NCI-H774 (cell line): ENCODE measurements around the gene GPR183.

Source experiments
- DNase-seq: peaks from one replicate; lab custom pipeline; 2025; lab: John Stamatoyannopoulos, UW

Gene GPR183

DNA sequence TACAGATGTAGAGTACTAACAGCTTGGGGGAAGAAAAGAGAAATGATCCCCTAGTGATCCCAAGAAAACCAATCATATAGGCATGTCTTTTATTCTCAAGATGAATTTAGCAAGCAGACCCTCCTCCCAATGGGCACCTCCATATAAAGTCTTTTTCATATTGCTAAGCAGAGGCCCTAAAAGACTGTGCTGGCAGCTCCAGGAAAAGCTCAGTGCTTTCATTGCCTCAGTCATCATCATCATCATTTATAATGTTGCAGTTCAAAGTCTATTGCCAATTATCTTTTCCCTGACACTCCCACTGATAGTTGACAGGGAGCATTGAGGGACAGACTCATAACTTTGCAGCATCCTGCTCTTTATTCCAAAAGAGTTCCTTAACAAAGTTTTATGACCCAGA is 13.0 kb downstream of the GPR183 start:
- no peak for DNase-seq

DNA sequence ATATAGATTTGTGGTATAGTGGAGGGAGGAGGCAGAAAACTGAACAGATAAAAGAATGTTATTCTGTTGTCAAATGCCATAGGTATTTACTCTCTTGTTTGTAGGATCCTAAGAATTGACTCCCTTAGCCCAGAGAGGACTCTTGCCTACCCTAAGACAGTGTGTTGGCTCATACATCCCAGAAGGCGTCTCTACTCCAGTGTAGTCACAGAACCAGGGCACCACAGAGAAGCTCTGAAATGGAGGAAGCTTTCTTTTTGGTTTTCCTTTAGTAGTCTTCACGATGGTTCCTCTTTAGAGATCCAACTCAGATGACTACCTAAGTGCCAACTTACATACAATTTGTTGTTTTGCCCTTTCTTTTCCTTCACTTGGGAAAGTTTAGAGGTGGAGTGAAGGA is 14.0 kb downstream of the GPR183 start:
- no peak for DNase-seq

DNA sequence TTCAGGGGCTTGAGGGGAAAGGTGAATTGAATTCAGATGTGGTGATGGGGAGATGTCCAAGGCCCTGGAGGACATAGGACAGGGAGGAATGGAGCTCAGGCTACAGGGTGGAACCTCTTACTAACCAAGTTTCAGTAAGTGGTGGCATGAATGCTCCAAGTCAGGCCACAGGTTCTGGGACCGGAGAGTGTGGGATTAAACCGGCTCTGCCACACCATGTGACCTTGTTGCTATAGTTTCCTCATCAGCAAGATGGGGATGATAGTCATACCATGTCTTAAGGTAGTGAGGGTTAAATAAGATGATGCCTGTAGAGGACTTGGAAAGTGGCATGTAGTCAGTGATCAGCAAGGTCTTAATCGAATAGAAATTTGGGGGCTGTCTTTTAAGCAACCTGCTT is 16.3 kb downstream of the GPR183 start:
- DNase-seq: no peak

DNA sequence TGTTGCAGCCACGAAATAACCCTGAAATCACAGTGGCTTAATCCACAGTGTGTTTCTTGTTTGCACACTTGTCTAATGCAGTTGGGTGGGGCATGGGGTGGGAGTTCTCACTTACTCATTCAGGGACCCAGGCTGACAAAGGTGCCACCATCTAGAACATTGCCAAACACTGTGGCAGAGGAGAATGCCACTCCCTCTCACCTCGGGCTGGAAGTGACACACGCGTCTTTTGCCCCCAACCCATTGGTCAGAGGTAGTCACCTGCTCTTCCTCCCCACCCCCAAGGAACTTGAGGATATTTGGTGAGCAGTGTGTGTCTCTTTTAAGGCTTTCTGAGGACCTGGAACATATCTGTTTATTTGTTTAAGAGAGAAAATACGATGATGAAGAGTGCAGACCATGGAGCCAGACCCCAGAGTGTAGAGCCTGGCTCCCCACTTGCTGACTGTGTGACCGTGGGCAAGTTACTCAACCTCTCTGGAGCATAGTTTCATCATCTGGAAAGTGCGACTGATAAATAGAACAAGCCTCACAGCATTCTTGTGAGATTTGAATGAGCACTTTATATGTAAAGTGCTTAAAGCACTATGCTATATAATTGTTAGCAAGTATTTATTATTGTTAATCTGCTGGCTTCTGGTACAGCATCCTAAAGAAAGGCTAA is 17.4 kb downstream of the GPR183 start:
- no peak for DNase-seq

DNA sequence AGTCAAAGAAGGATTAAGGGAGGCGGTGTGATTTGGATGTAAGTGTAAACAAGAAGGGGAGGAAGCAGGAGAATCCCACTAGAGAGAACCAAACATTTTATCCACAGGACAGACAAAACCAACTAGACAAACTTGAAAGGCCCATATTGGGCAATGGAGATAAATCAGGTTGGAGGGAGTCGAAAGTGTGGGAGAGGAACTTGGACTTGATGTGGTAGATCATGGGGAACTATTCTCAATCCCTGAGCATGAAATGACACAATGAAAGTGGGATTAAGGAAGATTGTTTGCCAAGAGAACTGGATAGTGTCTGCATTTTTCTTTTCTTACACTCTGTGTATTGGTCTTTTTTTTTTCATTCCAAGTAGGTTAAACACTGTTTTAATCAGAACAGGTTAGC is 17.9 kb downstream of the GPR183 start:
- DNase-seq: no peak

DNA sequence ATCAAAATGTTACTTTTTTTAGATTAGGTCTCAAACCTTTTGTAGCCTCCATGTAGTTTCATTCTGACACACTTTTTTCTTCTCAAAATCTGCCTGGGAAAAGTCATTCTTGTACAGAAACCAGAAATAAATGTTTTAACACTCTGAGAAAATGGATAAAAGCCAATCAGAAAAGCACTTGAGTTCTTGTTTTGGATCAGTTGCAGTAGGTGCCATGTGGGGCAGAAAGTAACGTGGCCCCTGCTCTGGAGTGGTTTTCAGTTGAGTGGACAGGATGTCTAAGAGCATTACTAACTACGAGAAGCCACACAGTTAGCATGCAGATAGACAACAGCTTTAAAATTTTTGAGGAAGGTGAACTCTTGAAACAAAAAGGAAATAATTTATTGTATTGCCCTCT is 19.1 kb downstream of the GPR183 start:
- no peak for DNase-seq

DNA sequence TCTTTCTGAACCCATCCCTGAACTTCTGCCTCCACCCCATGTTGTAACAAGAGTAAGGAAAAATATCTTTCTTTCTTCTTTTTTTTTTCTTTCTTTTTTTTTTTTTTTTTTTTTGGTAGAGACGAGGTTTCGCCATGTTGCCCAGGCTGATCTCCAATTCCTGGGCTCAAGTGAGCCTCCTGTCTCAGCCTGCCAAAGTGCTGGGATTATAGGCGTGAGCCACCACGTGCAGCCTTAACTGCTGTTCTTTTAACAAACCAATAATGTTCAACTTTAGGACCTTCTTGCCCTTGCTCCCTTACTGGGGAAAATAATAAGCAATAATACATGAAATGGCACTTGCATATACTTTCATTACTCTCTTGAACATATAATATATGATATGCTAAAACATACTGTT is 19.6 kb downstream of the GPR183 start:
- no peak for DNase-seq

DNA sequence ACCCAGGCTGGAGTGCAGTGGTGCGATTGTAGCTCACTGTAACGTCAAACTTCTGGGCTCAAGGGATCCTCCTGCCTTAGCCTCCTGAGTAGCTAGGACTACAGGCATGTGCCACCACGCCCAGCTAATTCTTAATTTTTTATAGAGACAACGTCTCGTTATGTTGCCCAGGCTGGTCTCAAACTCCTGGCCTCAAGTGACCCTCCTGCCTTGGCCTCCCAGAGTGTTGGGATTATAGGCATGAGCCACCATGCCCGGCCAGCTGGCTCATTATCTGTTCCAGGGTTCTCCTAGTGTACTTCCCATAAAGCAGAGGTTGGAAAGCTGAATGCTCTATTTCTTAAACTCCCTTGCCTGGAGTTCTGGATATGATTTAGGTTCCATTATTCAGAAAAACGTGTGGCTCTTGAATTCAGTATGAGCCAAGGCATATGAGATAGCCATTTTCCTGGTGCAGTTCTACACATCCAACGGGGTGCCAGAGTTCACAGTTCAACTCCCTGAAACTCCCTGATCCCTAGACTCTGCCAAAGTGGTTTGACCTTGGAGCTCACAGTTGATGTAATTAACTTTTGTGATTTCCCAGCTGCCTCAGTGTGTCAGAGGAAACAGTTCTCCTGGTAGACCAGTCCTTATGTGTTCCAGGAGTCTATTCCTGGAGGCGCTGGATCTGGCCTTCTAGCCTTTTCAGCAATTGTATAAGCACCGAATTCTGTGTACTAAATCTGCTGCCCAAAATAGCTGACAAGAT is 21.6 kb downstream of the GPR183 start:
- DNase-seq: no peak

DNA sequence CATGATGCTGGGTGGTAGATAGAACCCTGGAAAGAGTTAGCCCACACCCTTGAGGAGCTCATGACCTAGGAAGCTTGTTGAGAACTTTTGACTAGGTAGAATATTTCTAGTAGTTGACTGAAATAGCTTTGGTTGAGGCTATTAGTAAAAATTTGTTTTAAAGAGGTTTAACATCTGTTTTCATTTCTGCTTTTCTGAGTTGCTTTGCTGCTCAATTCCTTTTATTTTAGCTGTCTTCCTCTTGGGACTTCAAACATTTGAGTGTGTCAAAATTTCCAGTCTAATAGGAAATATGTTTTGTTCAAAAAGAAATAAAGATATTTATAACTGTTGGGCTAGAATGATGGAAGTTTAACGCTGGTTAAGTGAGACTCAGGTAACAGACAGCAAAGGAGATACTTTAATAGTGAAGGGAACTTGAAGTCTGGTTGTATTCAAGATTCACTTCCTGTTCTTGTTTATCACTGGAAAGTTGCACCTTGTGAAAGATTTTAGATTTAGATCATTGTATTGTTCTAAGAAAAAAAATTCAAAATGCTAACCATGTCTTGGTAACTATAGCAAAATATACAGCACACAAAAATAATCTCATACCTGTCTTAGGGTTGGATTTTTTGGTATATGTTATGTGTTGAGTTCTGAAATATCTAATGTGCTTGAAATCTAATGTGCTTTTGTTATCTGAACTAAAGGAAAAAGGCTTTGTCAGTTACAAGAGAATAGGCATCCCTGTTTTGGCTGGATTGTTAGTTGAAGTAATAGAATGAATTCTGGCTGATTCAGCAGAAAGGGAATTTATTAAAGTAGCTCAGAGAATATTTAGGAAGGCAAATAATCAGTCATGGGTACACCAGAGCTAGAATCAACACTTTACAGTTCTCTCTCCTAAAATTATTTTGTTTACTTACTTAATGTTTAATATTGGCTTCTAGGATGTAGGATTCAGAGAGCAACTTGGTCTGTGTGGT is 24.7 kb downstream of the GPR183 start:
- no peak for DNase-seq

DNA sequence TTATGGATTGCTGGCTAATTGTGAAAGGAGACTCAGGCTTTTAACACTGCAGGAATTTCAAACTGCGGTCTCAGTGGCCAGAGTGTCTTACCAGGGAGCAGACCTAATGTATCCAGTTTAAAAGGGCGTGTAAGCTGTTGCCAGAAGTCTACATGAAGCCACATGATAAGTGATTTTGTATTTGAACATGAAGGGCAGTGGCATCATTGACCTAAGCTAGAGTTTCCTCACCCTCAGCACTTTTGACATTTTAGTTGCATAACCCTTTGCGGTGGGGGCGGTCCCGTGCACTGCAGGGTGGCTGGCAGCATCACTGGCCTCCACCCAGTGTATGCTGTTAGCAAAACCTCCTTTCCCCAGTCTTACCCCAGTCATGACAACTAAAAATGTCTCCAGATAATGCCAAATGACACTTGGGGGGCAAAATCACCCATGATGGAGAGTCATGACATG is 25.4 kb downstream of the GPR183 start:
- no peak for DNase-seq

DNA sequence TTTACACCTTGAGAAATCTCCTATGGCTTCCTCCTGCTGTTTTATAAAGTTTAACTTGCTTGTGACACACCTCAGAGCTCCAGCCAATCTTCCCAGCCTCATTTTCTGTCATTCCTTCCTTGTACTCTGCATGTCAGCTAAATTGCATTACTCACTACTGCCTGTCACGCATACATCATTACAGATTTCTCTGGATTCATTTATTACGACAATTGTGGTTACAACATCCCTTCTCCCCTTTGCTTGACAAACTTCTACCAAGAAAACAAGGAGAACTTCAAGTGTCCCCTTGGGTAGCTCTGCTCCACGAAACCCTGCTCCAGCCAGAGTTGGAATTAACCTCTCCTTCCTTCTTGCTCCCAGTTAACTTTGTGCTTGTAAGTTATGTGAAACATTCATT is 27.0 kb downstream of the GPR183 start:
- no peak for DNase-seq

DNA sequence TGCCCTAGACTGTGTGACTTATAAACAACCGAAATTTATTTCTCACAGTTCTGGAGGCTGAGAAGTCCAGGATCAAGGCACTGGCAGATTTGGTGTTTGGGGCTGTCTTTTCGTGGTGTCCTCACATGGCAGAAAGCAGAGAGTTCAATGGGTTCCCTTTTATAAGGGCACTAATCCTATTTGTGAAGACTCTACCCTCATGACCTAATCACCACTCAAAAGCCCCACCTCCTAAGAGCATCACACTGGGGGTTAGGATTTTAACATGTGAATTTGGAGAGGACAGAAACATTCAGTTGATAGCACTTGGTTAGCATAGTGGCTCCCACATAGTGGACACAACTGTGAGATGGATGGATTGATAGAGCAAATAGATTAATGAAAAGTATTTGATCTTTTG is 27.6 kb downstream of the GPR183 start:
- no peak for DNase-seq

DNA sequence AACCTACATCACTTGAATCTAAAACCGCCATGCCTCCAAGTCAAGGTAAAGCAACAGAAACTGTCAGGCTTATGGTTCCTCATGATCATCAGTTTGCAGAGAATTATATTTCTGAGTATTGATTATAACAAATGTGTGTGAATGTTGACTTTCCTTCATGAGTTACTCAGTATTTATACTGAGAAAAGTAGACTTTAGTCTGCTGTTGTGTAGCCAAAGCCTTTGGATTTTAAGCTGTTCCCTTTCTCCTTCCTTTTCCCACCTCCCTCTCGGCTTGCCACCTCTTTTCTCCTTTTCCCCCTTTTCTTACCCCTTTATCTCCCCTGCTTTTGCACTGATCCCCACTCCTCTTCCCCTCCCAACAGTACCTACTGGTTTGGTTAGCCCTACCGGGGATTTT is 28.4 kb downstream of the GPR183 start:
- no peak for DNase-seq

DNA sequence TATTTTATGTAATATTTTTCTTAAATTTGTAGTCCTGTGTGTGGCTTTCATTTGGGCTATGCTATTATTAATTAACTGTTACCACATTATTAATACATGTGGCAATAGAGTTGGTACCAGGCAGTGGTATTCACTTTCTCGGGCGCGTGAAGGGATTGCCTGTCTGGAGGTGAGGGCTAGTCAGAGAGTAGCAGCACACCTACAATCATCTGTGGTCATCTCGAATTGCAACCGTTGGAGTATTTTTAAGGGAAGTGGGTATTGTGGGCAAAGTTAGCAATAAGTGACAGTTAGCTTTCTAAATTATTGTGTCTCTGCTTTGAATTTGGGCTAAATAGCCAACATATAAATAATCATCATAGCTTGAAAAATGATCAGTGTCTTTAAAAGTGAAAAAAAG is 29.0 kb downstream of the GPR183 start:
- DNase-seq: no peak

DNA sequence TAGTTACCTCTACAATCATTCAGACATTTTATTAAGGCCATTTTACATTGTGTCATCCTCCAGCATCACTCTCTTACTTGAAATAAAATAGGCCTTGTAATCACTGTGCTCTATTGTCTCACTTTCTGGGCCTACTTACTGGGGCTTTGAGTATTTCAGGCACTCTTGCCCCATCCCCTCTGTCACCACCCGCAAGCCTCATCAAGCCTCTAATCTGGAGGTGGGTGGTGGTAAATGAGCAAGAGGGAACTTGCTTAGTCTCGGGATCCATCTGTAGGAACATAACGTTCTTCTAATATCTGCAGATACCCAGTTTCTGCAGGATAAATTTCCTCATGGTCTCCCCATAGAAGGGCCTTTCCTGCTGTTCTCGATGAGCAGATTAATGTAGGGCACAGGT is 29.6 kb downstream of the GPR183 start:
- no peak for DNase-seq

DNA sequence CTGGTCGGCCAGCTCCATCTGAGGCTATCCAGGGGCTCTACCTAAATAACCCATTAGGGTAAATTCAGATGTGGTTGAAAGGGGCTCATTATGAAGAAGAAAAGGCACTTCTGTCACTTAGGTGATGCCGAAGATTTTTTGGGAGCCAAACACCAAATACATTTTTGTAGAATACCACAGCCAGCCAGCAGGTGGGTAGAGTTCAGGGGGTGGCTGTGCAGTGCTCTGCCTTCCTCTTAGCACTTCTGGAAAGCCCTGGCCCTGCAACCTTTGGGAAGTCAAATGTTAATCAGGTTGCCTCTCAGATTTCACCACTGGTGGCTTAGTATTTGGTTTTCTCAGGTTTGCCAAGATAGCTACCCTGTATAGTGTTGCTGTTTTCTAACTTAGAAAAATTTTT is 30.5 kb downstream of the GPR183 start:
- DNase-seq: no peak

DNA sequence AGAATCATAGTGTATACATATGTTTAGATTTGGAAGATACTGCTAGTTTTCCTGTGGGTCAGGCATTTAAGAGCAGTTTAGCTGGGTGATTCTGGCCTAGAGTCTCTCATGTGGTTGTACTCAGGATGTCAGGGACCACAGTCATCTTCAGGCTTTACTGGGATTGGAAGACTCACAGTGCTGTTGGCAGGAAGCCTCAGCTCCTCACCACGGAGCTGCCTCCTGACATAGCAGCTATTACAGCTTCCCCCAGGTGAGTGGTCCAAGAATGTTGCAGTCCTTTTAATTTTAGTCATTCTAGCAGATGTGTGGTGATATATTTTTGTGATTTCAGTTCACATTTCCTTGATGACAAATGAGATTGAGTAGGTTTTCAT is 32.1 kb downstream of the GPR183 start:
- DNase-seq: no peak

DNA sequence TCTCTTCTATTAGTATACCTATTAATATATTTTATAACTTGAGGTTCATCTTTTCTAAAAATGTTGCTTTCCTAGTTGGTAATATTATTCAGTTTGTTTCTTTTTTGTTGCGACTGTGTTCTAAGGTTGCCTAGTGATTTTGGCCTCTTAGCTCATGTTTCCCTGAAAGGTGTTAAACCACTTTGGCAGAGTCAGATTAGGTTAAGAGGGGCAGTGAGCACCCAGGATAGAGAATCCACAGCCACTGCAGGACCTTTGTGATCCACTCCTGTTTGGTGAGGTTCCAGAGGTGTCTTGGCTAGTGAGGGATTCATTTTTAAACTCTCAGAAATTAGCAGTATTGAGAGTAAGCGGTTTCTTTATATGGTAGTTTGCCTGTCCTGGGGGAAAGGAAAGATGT is 34.1 kb downstream of the GPR183 start:
- no peak for DNase-seq

DNA sequence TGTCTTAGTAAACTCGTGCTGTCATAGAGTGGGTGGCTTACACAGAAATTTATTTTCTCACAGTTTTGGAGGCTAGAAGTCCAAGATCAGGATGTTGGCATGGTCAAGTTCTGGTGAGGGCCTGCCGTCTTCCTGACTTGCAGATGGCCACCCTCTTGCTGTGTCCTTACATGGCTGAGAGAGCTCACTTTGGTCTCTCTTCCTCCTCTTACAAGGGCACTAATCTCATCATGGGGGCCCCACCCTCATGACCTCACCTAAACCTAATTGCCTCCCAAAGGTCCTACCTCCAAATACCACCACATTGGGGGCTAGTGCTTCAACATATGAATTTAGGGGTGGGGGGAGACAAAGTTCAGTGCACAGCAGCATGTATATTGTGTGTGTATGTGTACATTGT is 34.7 kb downstream of the GPR183 start:
- DNase-seq: no peak

DNA sequence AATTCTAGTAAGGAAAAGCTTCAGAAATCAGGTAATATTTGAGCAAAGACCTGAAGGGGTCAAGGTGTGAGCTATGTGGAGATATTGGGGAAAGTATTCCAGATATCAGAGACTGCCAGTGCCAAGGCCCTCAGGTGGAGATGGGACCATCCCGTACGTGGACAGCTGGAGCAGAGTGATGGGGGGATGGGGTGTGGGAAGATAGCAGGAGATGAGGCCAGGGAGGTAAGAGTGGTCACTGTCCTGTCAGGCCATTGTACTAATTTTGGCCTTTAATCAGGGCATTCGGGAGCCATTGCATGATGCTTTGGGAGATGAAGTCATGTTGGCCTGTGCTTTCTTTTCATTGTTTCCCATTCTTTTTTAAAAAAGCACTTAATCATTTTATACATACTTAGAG is 36.0 kb downstream of the GPR183 start:
- DNase-seq: no peak

DNA sequence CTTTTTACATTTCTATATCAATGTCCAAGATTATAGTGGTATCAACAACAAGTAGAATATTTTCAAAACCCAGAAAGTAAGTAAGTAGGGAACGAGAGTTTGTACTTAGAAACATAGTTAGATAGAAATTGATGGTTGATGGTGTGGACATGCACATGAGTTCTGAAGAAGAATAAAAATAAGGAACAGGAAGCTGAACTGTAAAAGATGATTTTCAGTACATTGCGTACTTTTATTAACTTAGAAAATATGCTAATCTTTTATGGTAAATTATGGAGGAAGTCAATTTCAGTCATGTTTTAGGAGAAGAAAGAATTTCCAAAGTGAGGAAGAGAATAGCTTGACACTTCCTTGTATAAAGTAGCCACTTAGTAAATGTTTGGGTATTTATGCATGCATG is 36.7 kb downstream of the GPR183 start:
- DNase-seq: no peak

DNA sequence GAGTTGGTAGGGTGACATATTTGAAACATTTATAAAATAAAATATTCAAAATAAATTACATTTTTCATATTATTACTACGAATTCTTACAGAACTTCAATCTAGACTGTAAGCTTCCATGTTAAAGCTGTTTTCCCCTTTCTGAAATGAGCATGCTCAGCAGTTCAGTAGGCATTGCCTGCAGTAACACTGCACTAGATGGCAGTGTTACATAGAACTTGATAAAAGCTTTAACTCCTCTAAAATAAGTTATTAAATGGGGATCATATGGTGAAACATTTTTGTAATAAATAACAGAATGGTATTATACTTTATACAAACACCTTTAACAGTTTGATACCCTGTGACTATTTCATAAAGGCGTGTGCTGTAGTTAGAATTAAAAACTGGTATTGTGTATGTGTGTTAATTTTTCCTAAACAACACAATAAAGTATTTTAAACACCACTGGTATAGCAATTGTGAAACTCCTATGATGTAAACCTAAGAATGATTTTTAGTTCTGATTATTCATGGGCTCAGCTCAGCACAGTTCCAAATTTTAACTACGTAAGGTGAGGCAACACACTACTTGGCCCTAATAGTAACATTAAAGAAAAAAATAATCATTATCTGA is 37.5 kb downstream of the GPR183 start:
- no peak for DNase-seq
